ENCODE data around the gene MARCHF3.
"Not testable (repeated sequence)": the region's sequence is repeated elsewhere in the genome, so short reads cannot be mapped to it uniquely, and the experiment has no call there.

Gene MARCHF3

GRCh38 chr5:127011961-127012644, 18.3 kb downstream of the MARCHF3 start:
- DNase-seq (peak; percentile 10), ATAC-seq (peak; percentile 90)

GRCh38 chr5:127011153-127011552, 19.2 kb downstream of the MARCHF3 start:
- DNase-seq (no peak), ATAC-seq (no peak)

- ATAC-seq (no peak), DNase-seq (no peak)
These were observed 20.0 kb downstream of the MARCHF3 start for GRCh38 chr5:127010362-127010761.

GRCh38 chr5:127009784-127010183, 20.6 kb downstream of the MARCHF3 start:
- DNase-seq: no peak
- no peak for ATAC-seq

GRCh38 chr5:127008300-127008975, 21.9 kb downstream of the MARCHF3 start:
- DNase-seq: no peak
- no peak for ATAC-seq

GRCh38 chr5:127007522-127007921, 22.8 kb downstream of the MARCHF3 start:
- no peak for DNase-seq
- ATAC-seq: no peak

- DNase-seq: no peak
These were observed 23.6 kb downstream of the MARCHF3 start for GRCh38 chr5:127006744-127007143.

GRCh38 chr5:127005282-127005681, 25.1 kb downstream of the MARCHF3 start:
- not testable (repeated sequence) for ATAC-seq, DNase-seq

More at GRCh38 chr5:127006744-127007143, 23.6 kb downstream of the MARCHF3 start:
- ATAC-seq: no peak

GRCh38 chr5:127004721-127005120, 25.6 kb downstream of the MARCHF3 start:
- DNase-seq (no peak), ATAC-seq (no peak)

- DNase-seq (no peak), ATAC-seq (no peak)
These were observed 26.4 kb downstream of the MARCHF3 start for GRCh38 chr5:127003798-127004495.

GRCh38 chr5:127002390-127002789, 28.0 kb downstream of the MARCHF3 start:
- ATAC-seq (no peak), DNase-seq (no peak)

GRCh38 chr5:127001621-127002296, 28.6 kb downstream of the MARCHF3 start:
- DNase-seq: no peak
- no peak for ATAC-seq

- DNase-seq (no peak), ATAC-seq (no peak)
These were observed 31.3 kb downstream of the MARCHF3 start for GRCh38 chr5:126998895-126999570.

GRCh38 chr5:126998201-126998631, 32.1 kb downstream of the MARCHF3 start:
- DNase-seq (no peak), ATAC-seq (no peak)

GRCh38 chr5:126995689-126996088, 34.7 kb downstream of the MARCHF3 start:
- DNase-seq (no peak), ATAC-seq (no peak)

GRCh38 chr5:126995039-126995438, 35.3 kb downstream of the MARCHF3 start:
- ATAC-seq (no peak), DNase-seq (no peak)

GRCh38 chr5:126994485-126994884, 35.9 kb downstream of the MARCHF3 start:
- DNase-seq (no peak), ATAC-seq (no peak)

GRCh38 chr5:126988021-126988569, 42.3 kb downstream of the MARCHF3 start:
- peak; percentile 88 for ATAC-seq
- peak; percentile 21 for DNase-seq

GRCh38 chr5:126987271-126987899, 43.0 kb downstream of the MARCHF3 start:
- DNase-seq (no peak), ATAC-seq (no peak)

- no peak for ATAC-seq
- no peak for DNase-seq
These were observed 45.7 kb downstream of the MARCHF3 start for GRCh38 chr5:126984632-126985031.

- DNase-seq: no peak
- no peak for ATAC-seq
These were observed 46.5 kb downstream of the MARCHF3 start for GRCh38 chr5:126983874-126984266.

Measured in stimulated activated naive CD8-positive, alpha-beta T cell treated with anti-CD3 and anti-CD28 coated beads, Interleukin-15, Interleukin-2, amounts not matched to agents 100 U/mL and 50 U/mL, for 24 hours (primary cell).